Natural killer cell (primary cell): ENCODE data around the gene ARHGAP19. TPM values are rescaled to one million over a fixed set of nuclear protein-coding genes. Genes with fewer than 3 reads are reported as not detected.
"Not testable (repeated sequence)": the region's sequence is repeated elsewhere in the genome, so short reads cannot be mapped to it uniquely, and the experiment has no call there.

Experiments used
- ATAC-seq, 3 donors: fragments of 150-1000 bp in 2 of 3; fragments of 200-7000 bp in 1 of 3; cut with Tn5 transposase; 1 replicate in 1 of 3; 2 replicates in 2 of 3; pipeline ENCODE4 v1.10.0; 2021; ENCODE audit warnings: mild to moderate bottlenecking in 2 of 3, moderate library complexity in 2 of 3
- DNase-seq, 2 donors: peaks; one replicate each; pipeline versions ENCODE4 v3.0.0 to v3.0.0-alpha.2; 2013 to 2021; ENCODE audit warnings: mixed read lengths in 1 of 2
- H3K27ac ChIP-seq: one replicate; pipeline ENCODE4 v1.5.1; 2013; ENCODE audit warnings: mild to moderate bottlenecking, low read length
- H3K27me3 ChIP-seq: one replicate; pipeline ENCODE4 v1.6.1; 2013; ENCODE audit warnings: low read length; ENCODE audit not compliant: control insufficient read depth, insufficient read depth
- H3K36me3 ChIP-seq: one replicate; pipeline ENCODE4 v1.6.1; 2013; ENCODE audit warnings: low read length; ENCODE audit not compliant: control insufficient read depth, insufficient read depth
- H3K4me1 ChIP-seq: one replicate; pipeline ENCODE4 v1.6.1; 2013; ENCODE audit warnings: low read length; ENCODE audit not compliant: control insufficient read depth, insufficient read depth
- H3K4me3 ChIP-seq: one replicate; pipeline ENCODE4 v1.5.1; 2013; ENCODE audit warnings: low read length
- H3K9me3 ChIP-seq: one replicate; pipeline ENCODE4 v1.6.1; 2013; ENCODE audit warnings: low read length; ENCODE audit not compliant: control insufficient read depth, insufficient read depth
- H3K27ac Mint-ChIP-seq, 2 donors: one replicate each; pipeline ENCODE4 v1.8.0; 2022; ENCODE audit warnings: mild to moderate bottlenecking in 2 of 2, mixed read lengths in 2 of 2, moderate library complexity in 1 of 2
- H3K27me3 Mint-ChIP-seq, 2 donors: one replicate each; pipeline ENCODE4 v1.8.0; 2022; ENCODE audit warnings: low read depth in 2 of 2, mixed read lengths in 2 of 2
- H3K36me3 Mint-ChIP-seq: one replicate; pipeline ENCODE4 v1.8.0; 2022; ENCODE audit warnings: mixed read lengths
- H3K4me1 Mint-ChIP-seq, 2 donors: one replicate each; pipeline ENCODE4 v1.8.0; 2022; ENCODE audit warnings: mixed read lengths in 2 of 2
- H3K4me3 Mint-ChIP-seq: one replicate; pipeline ENCODE4 v1.8.0; 2022; ENCODE audit warnings: mild to moderate bottlenecking, moderate library complexity, mixed read lengths
- H3K9me3 Mint-ChIP-seq, 2 donors: one replicate each; pipeline ENCODE4 v1.8.0; 2022; ENCODE audit warnings: mixed read lengths in 2 of 2
- CTCF ChIP-seq: fragments of 200-600 bp; IDR thresholded peaks from one replicate; pipeline ENCODE4 v1.8.0; 2022; ENCODE audit warnings: antibody characterized with exemption
- WGBS: methylation state at CpG from one replicate; pipeline ENCODE4 v1.1.7; 2013; ENCODE audit warnings: missing lambda C conversion rate; ENCODE audit not compliant: insufficient coverage; 5-methylcytosine and 5-hydroxymethylcytosine counted together
- intact Hi-C: fragments of 100-400 bp; cut with micrococcal nuclease; formaldehyde crosslinking; loops from one replicate; pipeline ENCODE4 v1.14.2; 2022
- total RNA-seq, 4 donors: library from RNA; stranded (reverse); fragments of 120-200 nt in 1 of 4; gene quantifications; one replicate each; pipeline versions ENCODE4 v1.2.3 to v1.2.4, GENCODE V29; 2013 to 2022

Gene ARHGAP19
- total RNA-seq, 3 donors from 2014 or later (not counting 1 experiment from before 2014, with no cell fraction given) = 22.6 to 23.3 (median 22.7) TPM

DNA sequence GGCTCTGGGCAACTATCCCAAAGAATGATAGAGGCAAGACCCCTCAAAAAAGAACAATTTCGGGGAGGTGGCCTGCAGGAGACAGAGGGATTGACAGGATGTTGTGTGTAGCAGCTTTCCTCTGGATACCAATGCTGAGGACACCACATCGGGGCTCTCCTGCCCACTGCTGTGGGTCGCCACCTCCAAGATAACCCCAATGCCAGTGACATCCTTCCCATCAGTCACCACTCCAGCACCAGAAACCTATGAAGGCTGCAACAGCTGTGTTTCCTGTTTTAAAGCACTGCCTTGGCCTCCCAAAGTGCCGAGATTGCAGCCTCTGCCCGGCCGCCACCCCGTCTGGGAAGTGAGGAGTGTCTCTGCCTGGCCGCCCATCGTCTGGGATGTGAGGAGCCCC, 17.6 kb downstream of the ARHGAP19 start:
- TF ChIP-seq CTCF = no peak
- Histone ChIP-seq H3K27ac (no peak overlapping the region), H3K4me1 (peaks cover 3% of the 10 kb centered on the region), H3K36me3 (no peaks in the 10 kb centered on the region), H3K9me3 (no peaks in the 10 kb centered on the region), H3K4me3 (no peak overlapping the region), H3K27me3 (no peaks in the 10 kb centered on the region)
- no peak overlapping the region for H3K27ac Mint-ChIP-seq
- H3K36me3 Mint-ChIP-seq = no peaks in the 10 kb centered on the region
- ATAC-seq = no peak
- no peaks in the 10 kb centered on the region for H3K27me3 Mint-ChIP-seq
- no peaks in the 10 kb centered on the region for H3K9me3 Mint-ChIP-seq
- intact Hi-C loops = loop anchor here (5.0 kb wide), 1 partner anchor 57 kb away; the partner anchor contains the start of gene FRAT2
- no peak for DNase-seq
- no peak overlapping the region for H3K4me3 Mint-ChIP-seq
- 47% methylated on average over 3 of the region's 9 CpGs for WGBS
- H3K4me1 Mint-ChIP-seq = peaks cover 0 to 4% of the 10 kb centered on the region in 2 donors

GRCh38 chr10:97273700-97274099, 18.7 kb downstream of the ARHGAP19 start:
- Mint-ChIP-seq H3K9me3 (no peaks in the 10 kb centered on the region), H3K27me3 (no peaks in the 10 kb centered on the region), H3K4me3 (no peak overlapping the region), H3K27ac (no peak overlapping the region), H3K36me3 (no peaks in the 10 kb centered on the region), H3K4me1 (peaks cover 0 to 4% of the 10 kb centered on the region in 2 donors)
- intact Hi-C loops = no loop called here
- H3K4me1 ChIP-seq = peaks cover 3% of the 10 kb centered on the region
- no peaks in the 10 kb centered on the region for H3K27me3 ChIP-seq
- H3K36me3 ChIP-seq = no peaks in the 10 kb centered on the region
- 96% methylated on average over 3 of the region's 3 CpGs for WGBS
- H3K9me3 ChIP-seq = no peaks in the 10 kb centered on the region
- DNase-seq (no peak), ATAC-seq (no peak)
- no peak for TF ChIP-seq CTCF
- H3K27ac ChIP-seq = no peak overlapping the region
- no peak overlapping the region for H3K4me3 ChIP-seq

- no peaks in the 10 kb centered on the region for H3K27me3 ChIP-seq
- H3K4me1 ChIP-seq = peaks cover 3% of the 10 kb centered on the region
- Mint-ChIP-seq H3K9me3 (no peaks in the 10 kb centered on the region), H3K27me3 (no peaks in the 10 kb centered on the region), H3K4me3 (no peak overlapping the region), H3K36me3 (no peaks in the 10 kb centered on the region), H3K4me1 (peaks cover 8 to 16% of the 10 kb centered on the region in 2 donors), H3K27ac (no peak overlapping the region)
- ATAC-seq (no peak), DNase-seq (no peak)
- H3K36me3 ChIP-seq = no peaks in the 10 kb centered on the region
- H3K4me3 ChIP-seq = no peak overlapping the region
- H3K9me3 ChIP-seq = no peaks in the 10 kb centered on the region
- H3K27ac ChIP-seq = no peak overlapping the region
- WGBS = 90% methylated on average over 2 of the region's 3 CpGs
- no peak for TF ChIP-seq CTCF
- intact Hi-C loops = no loop called here
Measured at GRCh38 chr10:97270523-97271154, 21.8 kb downstream of the ARHGAP19 start.

DNA sequence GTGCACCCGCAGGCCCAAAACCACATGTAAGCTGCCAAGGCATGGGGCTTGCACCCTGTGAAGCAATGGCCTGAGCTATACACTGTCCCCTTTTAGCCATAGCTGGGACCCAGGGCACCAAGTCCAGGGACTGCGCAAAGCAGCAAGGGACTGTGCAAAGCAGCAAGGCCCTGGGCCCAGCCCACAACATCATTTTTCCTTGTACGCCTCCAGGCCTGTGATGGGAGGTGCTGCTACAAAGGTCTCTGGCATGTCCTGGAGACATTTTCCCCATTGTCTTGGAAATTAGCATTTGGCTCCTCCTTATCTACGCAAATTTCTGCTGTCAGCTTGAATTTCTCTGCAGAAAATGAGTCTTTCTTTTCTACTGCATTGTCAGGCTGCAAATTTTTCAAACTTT, 24.8 kb downstream of the ARHGAP19 start:
- H3K27ac Mint-ChIP-seq = no peak overlapping the region
- intact Hi-C loops = no loop called here
- no peaks in the 10 kb centered on the region for H3K27me3 Mint-ChIP-seq
- Histone ChIP-seq H3K4me3 (no peak overlapping the region), H3K4me1 (no peaks in the 10 kb centered on the region), H3K27ac (no peak overlapping the region), H3K27me3 (no peaks in the 10 kb centered on the region), H3K36me3 (peaks cover 15% of the 10 kb centered on the region), H3K9me3 (no peaks in the 10 kb centered on the region)
- TF ChIP-seq CTCF = no peak
- H3K4me3 Mint-ChIP-seq = no peak overlapping the region
- H3K36me3 Mint-ChIP-seq = peaks cover 6% of the 10 kb centered on the region
- 98% methylated on average over 4 of the region's 4 CpGs for WGBS
- H3K9me3 Mint-ChIP-seq = no peaks in the 10 kb centered on the region
- ATAC-seq (no peak), DNase-seq (no peak)
- H3K4me1 Mint-ChIP-seq = peaks cover 8 to 16% of the 10 kb centered on the region in 2 donors

GRCh38 chr10:97265095-97265494, 27.3 kb downstream of the ARHGAP19 start:
- H3K4me3 Mint-ChIP-seq, ATAC-seq, H3K27me3 ChIP-seq, H3K9me3 Mint-ChIP-seq, intact Hi-C loops, H3K27ac ChIP-seq, H3K4me3 ChIP-seq, H3K27ac Mint-ChIP-seq, H3K9me3 ChIP-seq, H3K27me3 Mint-ChIP-seq, H3K36me3 Mint-ChIP-seq, DNase-seq, H3K4me1 ChIP-seq: not testable (repeated sequence)
- peaks cover 8 to 12% of the 10 kb centered on the region in 2 donors for H3K4me1 Mint-ChIP-seq
- 100% methylated on average over 1 of the region's 3 CpGs for WGBS
- peaks cover 17% of the 10 kb centered on the region for H3K36me3 ChIP-seq
